ENCODE data around the gene SRP9. TPM values are rescaled to one million over a fixed set of nuclear protein-coding genes. Genes with fewer than 3 reads are reported as not detected.

Gene SRP9
- total RNA-seq, 4 donors from 2014 or later, result 95.1 to 192 (median 164) TPM

GRCh38 chr1:225749706-225750105 lies 27.9 kb upstream of the SRP9 start:
- H3K9me3 ChIP-seq, result no peaks in the 10 kb centered on the region
- 87% methylated on average over 3 of the region's 3 CpGs for whole genome bisulfite sequencing
- no peak overlapping the region for H3K4me3 ChIP-seq
- TF ChIP-seq EP300 (IDR thresholded peaks at IDR 0.05) (no peak), POLR2AphosphoS5 (IDR thresholded peaks at IDR 0.05) (no peak), CTCF (IDR thresholded peaks at IDR 0.05) (no peak), POLR2A (IDR thresholded peaks at IDR 0.05; ENCODE audit: low read depth) (no peak)
- H3K4me1 ChIP-seq, result peaks cover 35 to 50% (median 42%) of the 10 kb centered on the region in 4 donors
- H3K36me3 ChIP-seq, result no peaks in the 10 kb centered on the region
- intact Hi-C loops (cut with DNase I), result no loop called here
- H3K27me3 ChIP-seq, result no peaks in the 10 kb centered on the region
- H3K27ac ChIP-seq (replicated peaks in 1 of 4), result no peak overlapping the region
- no peak for DNase-seq (ENCODE audit: extremely low spot score)

GRCh38 chr1:225750420-225750819 lies 27.2 kb upstream of the SRP9 start:
- 63% methylated on average over 4 of the region's 4 CpGs for WGBS
- TF ChIP-seq EP300 (IDR thresholded peaks at IDR 0.05), result no peak
- TF ChIP-seq POLR2A (IDR thresholded peaks at IDR 0.05; ENCODE audit: low read depth), result no peak
- no peak for TF ChIP-seq CTCF (IDR thresholded peaks at IDR 0.05)
- TF ChIP-seq POLR2AphosphoS5 (IDR thresholded peaks at IDR 0.05), result no peak
- no peak for DNase-seq (ENCODE audit: extremely low spot score)
- intact Hi-C loops (cut with DNase I), result no loop called here
- no peaks in the 10 kb centered on the region for H3K27me3 ChIP-seq
- H3K9me3 ChIP-seq, result no peaks in the 10 kb centered on the region
- no peak overlapping the region for H3K4me3 ChIP-seq
- H3K4me1 ChIP-seq, result peaks cover 35 to 50% (median 42%) of the 10 kb centered on the region in 4 donors
- H3K27ac ChIP-seq (replicated peaks in 1 of 4), result no peak overlapping the region
- no peaks in the 10 kb centered on the region for H3K36me3 ChIP-seq

- intact Hi-C loops (cut with DNase I), result no loop called here
Observed at GRCh38 chr1:225750875-225751824, 26.5 kb upstream of the SRP9 start.

GRCh38 chr1:225752245-225752644 lies 25.4 kb upstream of the SRP9 start:
- no peaks in the 10 kb centered on the region for H3K9me3 ChIP-seq
- DNase-seq (ENCODE audit: extremely low spot score), result no peak
- WGBS, result 100% methylated on average over 1 of the region's 1 CpG
- no peaks in the 10 kb centered on the region for H3K36me3 ChIP-seq
- intact Hi-C loops (cut with DNase I), result no loop called here
- H3K27ac ChIP-seq (replicated peaks in 1 of 4), result no peak overlapping the region
- H3K4me3 ChIP-seq, result no peak overlapping the region
- H3K27me3 ChIP-seq, result no peaks in the 10 kb centered on the region
- peaks cover 25 to 39% (median 35%) of the 10 kb centered on the region in 4 donors for H3K4me1 ChIP-seq
- TF ChIP-seq POLR2A (IDR thresholded peaks at IDR 0.05; ENCODE audit: low read depth) (no peak), POLR2AphosphoS5 (IDR thresholded peaks at IDR 0.05) (no peak), EP300 (IDR thresholded peaks at IDR 0.05) (no peak), CTCF (IDR thresholded peaks at IDR 0.05) (no peak)

More at GRCh38 chr1:225750875-225751824, 26.5 kb upstream of the SRP9 start:
- H3K9me3 ChIP-seq, result no peaks in the 10 kb centered on the region
- no peaks in the 10 kb centered on the region for H3K36me3 ChIP-seq
- TF ChIP-seq EP300 (IDR thresholded peaks at IDR 0.05), result no peak
- no peak for TF ChIP-seq POLR2A (IDR thresholded peaks at IDR 0.05; ENCODE audit: low read depth)
- no peak for TF ChIP-seq CTCF (IDR thresholded peaks at IDR 0.05)
- TF ChIP-seq POLR2AphosphoS5 (IDR thresholded peaks at IDR 0.05), result no peak
- H3K27me3 ChIP-seq, result no peaks in the 10 kb centered on the region
- no peak overlapping the region for H3K27ac ChIP-seq (replicated peaks in 1 of 4)
- peaks cover 33 to 48% (median 41%) of the 10 kb centered on the region in 4 donors for H3K4me1 ChIP-seq
- no peak for DNase-seq (ENCODE audit: extremely low spot score)
- 77% methylated on average over 11 of the region's 11 CpGs for WGBS
- no peak overlapping the region for H3K4me3 ChIP-seq
